ENCODE results near the gene AGO3.
"Not testable (repeated sequence)": the region's sequence is repeated elsewhere in the genome, so short reads cannot be mapped to it uniquely, and the experiment has no call there.

AGO3 gene

DNA sequence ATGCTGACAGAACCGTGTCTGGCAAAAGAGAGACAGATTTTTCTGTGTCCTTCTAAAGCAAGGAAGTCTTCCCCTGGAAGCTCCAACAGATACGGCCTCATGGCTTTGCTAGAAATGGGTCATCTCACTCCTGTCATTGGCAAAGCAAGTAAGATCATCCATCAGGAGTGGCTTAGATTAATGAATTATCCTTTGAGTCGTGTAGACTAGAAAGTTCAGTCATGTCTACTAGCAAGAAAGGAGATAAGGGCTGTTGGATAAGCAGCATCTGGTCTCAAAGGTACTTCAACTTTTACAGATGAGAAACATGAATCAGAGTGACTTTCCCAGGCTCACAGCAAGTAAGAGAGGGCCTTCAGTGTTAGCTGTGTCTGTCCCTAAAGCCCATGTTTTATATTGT is 3.4 kb upstream of the AGO3 start:
- DNase-seq, result no peak

DNA sequence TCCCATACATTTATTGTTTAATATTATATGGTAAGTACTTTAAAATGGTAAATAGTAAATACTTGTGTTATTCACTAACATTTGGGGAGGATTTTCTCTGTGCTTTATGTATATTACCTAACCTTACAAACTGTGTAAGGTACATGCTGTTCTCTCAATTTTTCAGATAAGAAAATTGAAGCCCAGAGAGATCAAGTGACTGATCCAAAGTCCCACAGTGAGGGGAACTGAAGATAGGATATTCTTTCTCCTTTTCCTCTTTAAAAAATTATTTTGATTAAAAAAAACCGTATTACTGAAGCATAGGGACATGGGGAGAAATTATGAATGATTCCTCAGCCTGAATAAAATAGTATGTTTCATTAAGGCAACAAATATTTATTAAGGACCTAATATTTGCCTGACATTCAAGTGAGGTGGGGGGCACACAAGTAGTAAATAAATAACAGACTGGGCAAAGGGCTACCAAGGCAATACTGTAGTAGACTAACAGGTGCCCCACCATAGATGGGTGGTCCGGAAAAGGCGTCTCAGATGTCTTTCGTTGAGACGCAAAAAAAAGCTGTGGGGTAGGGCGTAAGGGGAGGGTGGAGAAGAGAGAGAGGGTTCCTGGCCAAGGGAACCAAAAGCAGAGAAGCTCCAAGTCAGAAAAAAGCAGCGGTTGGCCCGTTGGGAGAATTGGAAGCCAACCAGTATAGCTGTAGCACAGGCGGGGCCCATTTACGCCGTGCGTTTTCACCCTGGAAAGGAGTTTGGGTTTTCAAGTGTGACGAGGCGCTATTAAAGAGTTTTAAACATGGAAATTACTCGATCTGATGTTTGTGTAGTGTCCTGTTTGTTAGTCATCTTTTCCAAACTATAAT is 944 bp upstream of the AGO3 start:
- peak; percentile 79 to 83 for DNase-seq

- DNase-seq, result no peak
These were observed 697 bp downstream of the AGO3 start for GRCh38 chr1:35931446-35932157.

GRCh38 chr1:35932158-35932636 is 1.3 kb downstream of the AGO3 start:
- peak in 1 of 2 experiments; percentile 16 for DNase-seq

- DNase-seq, result no peak
These were observed 2.0 kb downstream of the AGO3 start for GRCh38 chr1:35932941-35933340.

GRCh38 chr1:35935442-35936388 is 4.8 kb downstream of the AGO3 start:
- no peak for DNase-seq

DNA sequence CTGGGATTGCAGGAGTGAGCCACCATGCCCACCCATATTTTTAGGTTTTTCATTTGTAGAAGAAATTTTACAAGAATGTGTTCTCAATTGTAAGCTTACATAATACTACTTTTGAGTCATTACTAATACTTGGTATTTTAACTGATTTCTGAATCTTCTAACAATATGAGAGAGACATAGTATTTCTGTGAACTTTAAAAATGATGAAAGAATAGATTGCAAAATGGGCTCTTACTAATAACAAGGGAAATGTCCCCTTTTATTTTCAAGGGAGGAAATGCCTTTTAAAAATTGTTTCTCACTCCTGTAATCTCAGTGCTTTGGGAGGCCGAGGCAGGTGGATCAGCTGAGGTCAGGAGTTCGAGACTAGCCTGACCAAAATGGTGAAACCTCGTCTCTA is 5.9 kb downstream of the AGO3 start:
- no peak for DNase-seq

- no peak for DNase-seq
These were observed 8.6 kb downstream of the AGO3 start for GRCh38 chr1:35939484-35939883.

GRCh38 chr1:35945327-35945726 is 14.4 kb downstream of the AGO3 start:
- DNase-seq, result no peak

GRCh38 chr1:35947547-35947946 is 16.6 kb downstream of the AGO3 start:
- DNase-seq, result no peak

GRCh38 chr1:35958558-35958957 is 27.7 kb downstream of the AGO3 start:
- no peak for DNase-seq

GRCh38 chr1:35959304-35959703 is 28.4 kb downstream of the AGO3 start:
- no peak for DNase-seq

GRCh38 chr1:35962952-35963351 is 32.0 kb downstream of the AGO3 start:
- no peak for DNase-seq

- DNase-seq, result not testable (repeated sequence)
These were observed 33.4 kb downstream of the AGO3 start for GRCh38 chr1:35964277-35964676.

DNA sequence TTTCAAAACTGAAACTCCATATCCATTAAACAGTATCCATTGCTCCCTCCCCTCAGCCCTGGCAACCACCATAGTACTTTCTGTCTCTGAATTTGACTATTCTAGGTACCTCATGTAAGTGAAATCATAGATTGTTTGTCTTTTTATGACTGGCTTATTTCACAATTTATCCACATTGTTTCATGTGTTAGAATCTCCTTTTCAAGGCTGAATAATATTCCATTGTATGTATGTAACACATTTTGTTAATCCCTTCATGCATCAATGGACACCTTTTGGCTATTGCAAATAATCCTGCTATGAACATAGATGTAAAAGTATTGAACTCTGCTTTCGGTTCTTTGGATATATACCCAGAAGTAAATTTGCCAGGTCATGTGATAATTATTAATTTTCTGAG is 37.5 kb downstream of the AGO3 start:
- DNase-seq, result no peak

GRCh38 chr1:35971601-35972000 is 40.7 kb downstream of the AGO3 start:
- DNase-seq, result peak in 1 of 2 experiments; percentile 2

DNA sequence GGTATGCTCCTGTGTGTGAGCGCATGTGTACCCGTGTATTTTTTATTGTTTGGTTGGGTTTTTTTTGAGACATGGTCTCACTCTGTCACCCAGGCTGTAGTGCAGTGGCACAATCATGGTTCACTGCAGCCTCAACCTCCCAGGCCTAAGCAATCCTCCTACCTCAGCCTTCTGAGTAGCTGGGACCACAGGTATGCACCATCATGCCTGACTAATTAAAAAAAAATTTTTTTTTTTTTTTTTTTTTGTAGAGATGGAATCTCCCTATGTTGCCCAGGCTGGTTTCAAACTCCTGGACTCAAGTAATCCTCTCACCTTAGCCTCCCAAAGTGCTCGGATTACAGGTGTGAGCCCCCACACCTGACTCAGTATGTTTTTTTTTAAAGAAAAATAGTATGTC is 41.7 kb downstream of the AGO3 start:
- DNase-seq, result not testable (repeated sequence)

DNA sequence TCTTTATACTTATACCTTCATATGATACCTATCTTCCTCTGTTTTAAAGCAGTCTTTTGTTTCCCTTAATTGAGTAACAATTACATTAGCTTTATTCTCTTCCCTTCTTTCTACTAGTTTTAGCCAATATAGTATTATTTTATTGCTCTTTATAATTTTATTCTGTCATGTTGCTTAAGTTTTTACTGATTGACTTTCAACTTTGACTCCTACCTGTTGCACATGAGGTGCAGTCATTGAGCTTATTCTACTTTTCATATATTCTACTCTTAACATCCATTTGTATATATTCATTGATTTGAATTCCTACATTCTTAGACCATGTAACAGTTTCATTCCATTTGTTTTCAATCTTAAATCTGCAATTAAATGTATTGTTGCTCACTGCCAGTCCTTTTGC is 49.2 kb downstream of the AGO3 start:
- no peak for DNase-seq

DNA sequence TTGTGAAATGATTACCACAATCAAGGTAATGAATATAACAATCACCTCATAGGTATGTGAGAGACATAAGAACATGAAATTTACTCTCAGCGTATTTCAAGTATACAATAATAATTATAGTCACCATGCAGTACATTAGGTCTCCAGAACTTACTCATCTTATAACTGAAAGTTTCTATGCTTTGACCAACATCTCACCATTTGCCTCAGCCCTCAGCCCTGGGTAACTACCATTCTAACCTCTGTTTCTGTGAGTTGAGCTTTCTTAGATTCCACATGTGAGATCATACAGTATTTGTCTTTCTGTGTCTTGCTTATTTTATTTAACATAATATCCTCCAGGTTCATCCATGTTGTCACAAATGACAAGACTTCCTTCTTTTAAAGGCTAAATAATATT is 57.3 kb downstream of the AGO3 start:
- no peak for DNase-seq

DNA sequence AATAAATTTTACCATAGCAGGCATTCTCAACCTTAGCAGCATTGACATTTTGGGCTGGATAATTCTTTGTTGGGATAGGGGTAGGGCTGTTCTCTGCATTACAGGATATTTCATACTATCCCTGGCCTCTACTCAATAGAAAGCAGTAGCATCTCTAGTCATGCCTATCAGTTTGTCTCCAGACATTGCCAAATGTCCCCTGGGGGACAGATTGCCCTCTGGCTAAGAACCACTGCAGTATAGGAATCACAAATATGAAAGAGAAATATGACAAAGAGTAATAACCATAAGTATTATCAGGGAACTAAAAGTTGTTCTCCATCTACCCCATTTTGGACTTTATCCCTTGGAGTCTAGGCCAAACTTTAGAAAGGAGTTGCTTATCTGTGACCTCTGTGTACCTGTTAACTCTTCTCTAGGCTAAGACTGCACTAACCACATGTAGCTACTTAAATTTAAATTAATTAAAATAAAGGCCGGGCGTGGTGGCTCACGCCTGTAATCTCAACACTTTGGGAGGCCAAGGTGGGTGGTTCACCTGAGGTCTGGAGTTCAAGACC is 76.1 kb downstream of the AGO3 start:
- no peak for DNase-seq

- DNase-seq, result no peak
These were observed 76.8 kb downstream of the AGO3 start for GRCh38 chr1:36007741-36008140.

GRCh38 chr1:36008546-36009197 is 77.8 kb downstream of the AGO3 start:
- DNase-seq, result no peak
